ENCODE data around the gene SWAP70. TPM values are rescaled to one million over a fixed set of nuclear protein-coding genes. Genes with fewer than 3 reads are reported as not detected.
A peak's percentile ranks its signal among the peaks of the same experiment; 100 is the strongest.

The SWAP70 gene
- total and polyA plus RNA-seq, 10 of the 15 experiments (the other 5 are each of a cell fraction or from before 2014, with no cell fraction given), result 20.6 to 62.4 (median 41.7) TPM

GRCh38 chr11:9687711-9688477 lies 24.0 kb downstream of the SWAP70 start (continued):
- no peak for TF ChIP-seq ZBTB4 (CRISPR knock-in tag; IDR thresholded peaks at IDR 0.05)

- ChIA-PET CTCF (interaction anchor here (0.7 to 5.4 kb wide), 8 partner anchors 12 to 609 kb away, joined by 3 to 26 read pairs (median 4); no protein-coding TSS in a partner anchor), RAD21 (ENCODE audit: unreplicated experiment) (interaction anchor here (1.1 to 2.1 kb wide), 6 partner anchors 9 to 76 kb away, joined by 3 to 7 read pairs (median 4); no protein-coding TSS in a partner anchor), SMC1A (ENCODE audit: uncharacterized antibody, unreplicated experiment) (interaction anchor here (0.9 to 5.5 kb wide), 11 partner anchors 9 to 88 kb away, joined by 3 to 52 read pairs (median 8); no protein-coding TSS in a partner anchor), POLR2A (interaction anchor here (0.5 to 1.6 kb wide), 9 partner anchors 7 to 60 kb away, joined by 3 to 9 read pairs (median 3); no protein-coding TSS in a partner anchor)
- ATAC-seq (peak; percentile 92), FAIRE-seq (peak; percentile 71), DNase-seq (ENCODE audit: low read depth, low spot score) (peak; percentile 81)
- Histone ChIP-seq H2AFZ (ENCODE audit: control insufficient read depth, low read depth, low read length) (peak overlapping the region; percentile 15; the same call in 1 of the 2 replicates), H3K9ac (ENCODE audit: control insufficient read depth, insufficient read depth, low read length) (peak overlapping the region; percentile 63; the same call in 1 of the 2 replicates), H3K36me3 (ENCODE audit: control insufficient read depth in 2 of 2, insufficient read depth in 2 of 2, low read length in 1 of 2) (peaks cover 0 to 9% of the 10 kb centered on the region in 2 experiments; a peak in 2 of 4 replicates), H3K27me3 (replicated peaks in 1 of 2; ENCODE audit: control insufficient read depth in 2 of 2, insufficient read depth in 2 of 2, low read length in 1 of 2) (no peaks in the 10 kb centered on the region), H3K4me2 (ENCODE audit: control insufficient read depth, insufficient read depth) (peak overlapping the region; percentile 82), H3K9me3 (replicated peaks; ENCODE audit: control insufficient read depth, insufficient read depth, low read length) (no peaks in the 10 kb centered on the region), H3K27ac (ENCODE audit: control insufficient read depth, insufficient read depth) (peak overlapping the region; percentile 81), H3K79me2 (ENCODE audit: control insufficient read depth, insufficient read depth, low read length) (peaks cover 89% of the 10 kb centered on the region), H3K4me1 (ENCODE audit: control insufficient read depth, insufficient read depth, low read length) (peaks cover 54% of the 10 kb centered on the region), H3K4me3 (peak overlapping the region; percentile 51), H4K20me1 (ENCODE audit: control insufficient read depth, insufficient read depth) (no peaks in the 10 kb centered on the region)
- 3% methylated on average over 7 of the region's 7 CpGs for WGBS (ENCODE audit: insufficient coverage, insufficient replicate concordance, low lambda C conversion rate, missing lambda C conversion rate)
- in situ Hi-C loops (cut with MboI), result no loop called here
- TSS peak; percentile 27 for BruUV-seq (replicated peaks)
- intact Hi-C loops (cut with micrococcal nuclease; ENCODE audit: unreplicated experiment), result no loop called here
- 0 out of 2 replicates have a peak, but pooled peaks have one; percentile 6 for TF ChIP-seq SMAD5 (IDR thresholded peaks at IDR 0.05; ENCODE audit: low read depth)
- TF ChIP-seq ZBED1 (IDR thresholded peaks at IDR 0.05; ENCODE audit: borderline replicate concordance), result 0 out of 2 replicates have a peak, but pooled peaks have one; percentile 65
- no peak for TF ChIP-seq TCF3 (IDR thresholded peaks at IDR 0.05; ENCODE audit: borderline replicate concordance, insufficient read depth, low read depth, low read length)
- 0 out of 2 replicates have a peak, but pooled peaks have one; percentile 38 for TF ChIP-seq SPI1 (IDR thresholded peaks at IDR 0.05; ENCODE audit: borderline replicate concordance, insufficient read depth, low read depth, low read length)
- peak; percentile 89 to 92 for TF ChIP-seq BHLHE40 (IDR thresholded peaks at IDR 0.05; ENCODE audit: borderline replicate concordance in 1 of 2, low read depth in 2 of 2, low read length in 1 of 2)
- no peak for TF ChIP-seq MYC (IDR thresholded peaks at IDR 0.05; ENCODE audit: insufficient read depth, insufficient read length, insufficient replicate concordance, low read length, severe bottlenecking)
- peak; percentile 80 for TF ChIP-seq PAX5 (IDR thresholded peaks at IDR 0.05; ENCODE audit: borderline replicate concordance, low read depth, low read length)
- peak; percentile 37; the same call in 1 of the 2 replicates for TF ChIP-seq JUNB (IDR thresholded peaks at IDR 0.05)
- peak in 1 of 2 experiments; percentile 69; a peak in 3 of 4 replicates for TF ChIP-seq IKZF2 (IDR thresholded peaks at IDR 0.05)
- peak; percentile 44 for TF ChIP-seq SP1 (IDR thresholded peaks at IDR 0.05; ENCODE audit: low read depth, low read length)
- 0 out of 2 replicates have a peak, but pooled peaks have one; percentile 13 for TF ChIP-seq RAD21 (IDR thresholded peaks at IDR 0.05; ENCODE audit: insufficient read depth, low read depth, low read length)
- no peak for TF ChIP-seq CTCF (IDR thresholded peaks at IDR 0.05 in 2 of 3, conservative IDR thresholded peaks at IDR 0.05 in 1 of 3; ENCODE audit: control insufficient read depth in 2 of 3, extremely low read depth in 1 of 3, insufficient read depth in 1 of 3, low read depth in 3 of 3, low read length in 3 of 3)
Measured at GRCh38 chr11:9688716-9689511, 25.0 kb downstream of the SWAP70 start.

All from GM12878 (cell line).